ENCODE data around the gene DHRS1. TPM values are rescaled to one million over a fixed set of nuclear protein-coding genes. Genes with fewer than 3 reads are reported as not detected.

The DHRS1 gene
- total RNA-seq, 1 donor from 2014 or later: 26.5 TPM

GRCh38 chr14:24255931-24256711, 43.5 kb downstream of the DHRS1 start:
- Histone ChIP-seq H3K9ac (ENCODE audit: low read length) (no peak overlapping the region), H3K27ac (ENCODE audit: low read depth, low read length) (no peak overlapping the region), H3K4me2 (ENCODE audit: low read length) (no peak overlapping the region), H3K79me2 (ENCODE audit: insufficient read depth, low read length) (no peaks in the 10 kb centered on the region), H4K20me1 (ENCODE audit: insufficient read depth, low read length) (no peaks in the 10 kb centered on the region), H3K9me3 (ENCODE audit: insufficient read depth, low read depth, low read length) (no peaks in the 10 kb centered on the region), H3K4me1 (ENCODE audit: insufficient read depth, low read length) (peaks cover 14% of the 10 kb centered on the region), H3K27me3 (ENCODE audit: insufficient read depth, low read length) (no peaks in the 10 kb centered on the region), H3K4me3 (ENCODE audit: insufficient read depth, low read depth, low read length) (no peak overlapping the region), H3K36me3 (ENCODE audit: insufficient read depth, low read length) (no peaks in the 10 kb centered on the region), H2AFZ (ENCODE audit: low read depth, low read length) (no peak overlapping the region)
- TF ChIP-seq EZH2 (IDR thresholded peaks at IDR 0.05; ENCODE audit: insufficient read depth, low read length) (no peak), CTCF (IDR thresholded peaks at IDR 0.05; ENCODE audit: insufficient read depth, low read depth, low read length) (no peak)
- no peak for FAIRE-seq
- Mint-ChIP-seq H3K9me3 (ENCODE audit: unreplicated experiment) (no peaks in the 10 kb centered on the region), H3K27me3 (ENCODE audit: low read depth, unreplicated experiment) (peaks cover 6% of the 10 kb centered on the region), H3K4me3 (ENCODE audit: unreplicated experiment) (no peak overlapping the region), H3K36me3 (ENCODE audit: low read depth, unreplicated experiment) (peaks cover 21% of the 10 kb centered on the region), H3K4me1 (ENCODE audit: low read depth, unreplicated experiment) (peaks cover 14% of the 10 kb centered on the region), H3K27ac (ENCODE audit: unreplicated experiment) (no peak overlapping the region)
- DNase-seq (ENCODE audit: low read depth): no peak

- H3K4me1 Mint-ChIP-seq (ENCODE audit: low read depth, unreplicated experiment): peaks cover 19% of the 10 kb centered on the region
- no peaks in the 10 kb centered on the region for H3K9me3 ChIP-seq (ENCODE audit: insufficient read depth, low read depth, low read length)
These were observed 44.1 kb downstream of the DHRS1 start for GRCh38 chr14:24255438-24255837.

More at GRCh38 chr14:24255438-24255837, 44.1 kb downstream of the DHRS1 start:
- no peak for TF ChIP-seq CTCF (IDR thresholded peaks at IDR 0.05; ENCODE audit: insufficient read depth, low read depth, low read length)
- TF ChIP-seq EZH2 (IDR thresholded peaks at IDR 0.05; ENCODE audit: insufficient read depth, low read length): no peak
- Histone ChIP-seq H3K4me1 (ENCODE audit: insufficient read depth, low read length) (peaks cover 14% of the 10 kb centered on the region), H3K4me3 (ENCODE audit: insufficient read depth, low read depth, low read length) (no peak overlapping the region), H3K36me3 (ENCODE audit: insufficient read depth, low read length) (no peaks in the 10 kb centered on the region), H3K79me2 (ENCODE audit: insufficient read depth, low read length) (no peaks in the 10 kb centered on the region), H3K4me2 (ENCODE audit: low read length) (no peak overlapping the region), H3K27me3 (ENCODE audit: insufficient read depth, low read length) (no peaks in the 10 kb centered on the region), H2AFZ (ENCODE audit: low read depth, low read length) (no peak overlapping the region), H4K20me1 (ENCODE audit: insufficient read depth, low read length) (no peaks in the 10 kb centered on the region), H3K27ac (ENCODE audit: low read depth, low read length) (no peak overlapping the region), H3K9ac (ENCODE audit: low read length) (no peak overlapping the region)
- Mint-ChIP-seq H3K4me3 (ENCODE audit: unreplicated experiment) (no peak overlapping the region), H3K27ac (ENCODE audit: unreplicated experiment) (no peak overlapping the region), H3K27me3 (ENCODE audit: low read depth, unreplicated experiment) (peaks cover 4% of the 10 kb centered on the region), H3K36me3 (ENCODE audit: low read depth, unreplicated experiment) (peaks cover 19% of the 10 kb centered on the region), H3K9me3 (ENCODE audit: unreplicated experiment) (no peaks in the 10 kb centered on the region)
- no peak for DNase-seq (ENCODE audit: low read depth)
- FAIRE-seq: no peak

Data from astrocyte (in vitro differentiated cells and primary cell).